ENCODE measurements around the gene E2F6.

The E2F6 gene

DNA sequence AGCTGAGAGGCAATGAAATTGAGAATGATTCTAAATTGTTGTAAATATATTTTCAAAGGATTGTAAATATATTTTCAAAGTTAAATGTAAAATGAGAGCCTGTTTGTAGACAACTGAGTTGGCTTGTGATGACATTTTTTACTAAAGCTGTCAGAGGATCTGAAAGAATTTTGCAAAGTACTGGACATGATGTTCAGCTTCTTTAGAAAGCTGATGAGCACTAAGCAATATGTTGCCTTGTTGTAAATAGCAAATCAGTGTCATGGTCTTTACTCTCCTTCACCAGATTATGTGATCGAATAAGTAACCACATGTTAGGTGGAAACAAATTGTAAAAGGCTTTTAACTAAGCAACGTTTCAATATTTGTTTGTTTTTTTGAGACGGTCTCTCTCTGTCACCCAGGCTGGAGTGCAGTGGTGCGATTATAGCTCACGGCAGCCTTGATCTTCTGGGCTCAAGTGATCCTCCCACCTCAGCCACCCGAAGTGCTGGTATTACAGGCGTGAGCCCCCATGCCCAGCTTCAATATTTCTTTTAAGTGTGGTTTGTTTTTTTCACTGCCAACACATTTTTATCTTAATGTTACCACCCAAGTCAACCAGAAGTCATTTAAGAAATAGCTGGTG, 44.0 kb downstream of the E2F6 start:
- TF ChIP-seq GATA2 (IDR thresholded peaks at IDR 0.05; ENCODE audit: low read depth, low read length) (no peak), GATA3 (IDR thresholded peaks at IDR 0.05; ENCODE audit: low read depth, low read length) (no peak)

DNA sequence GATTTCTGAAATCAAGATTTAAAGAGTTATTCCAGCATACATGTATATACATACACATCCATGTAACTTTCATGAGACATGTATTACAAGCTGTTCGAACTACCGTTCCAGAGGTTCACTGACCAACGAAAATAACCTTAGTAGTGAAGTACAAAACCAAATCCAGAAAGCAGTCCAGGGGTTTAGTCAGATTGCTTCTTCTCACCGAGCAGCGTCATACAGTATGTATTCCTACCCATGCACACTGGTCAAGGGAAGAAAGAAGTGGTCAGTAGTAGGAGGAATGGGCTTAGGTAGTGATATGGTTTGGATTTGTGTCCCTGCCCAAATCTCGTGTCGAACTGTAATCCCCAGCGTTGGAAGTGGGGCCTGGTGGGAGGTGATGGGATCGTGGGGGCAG, 45.3 kb downstream of the E2F6 start:
- no peak for TF ChIP-seq GATA2 (IDR thresholded peaks at IDR 0.05; ENCODE audit: low read depth, low read length)
- TF ChIP-seq GATA3 (IDR thresholded peaks at IDR 0.05; ENCODE audit: low read depth, low read length): no peak

DNA sequence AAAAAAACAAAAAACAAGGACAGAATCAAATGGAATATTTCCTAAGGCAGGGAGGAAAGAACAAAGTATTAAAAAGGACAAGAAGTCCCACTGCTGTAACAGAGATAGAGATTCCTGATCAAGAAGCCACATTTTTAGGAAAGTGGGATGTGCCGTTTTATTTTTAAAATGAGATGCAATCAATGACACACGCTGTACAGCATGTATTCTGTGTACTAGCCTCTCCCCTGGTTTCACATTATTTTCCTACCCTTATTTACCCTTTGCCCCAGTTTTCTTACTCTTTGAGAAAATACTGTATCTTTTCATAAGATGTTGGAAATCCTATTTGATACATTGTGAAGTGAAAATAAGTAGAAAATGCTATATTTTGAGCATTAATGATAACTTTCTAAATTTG, 45.8 kb downstream of the E2F6 start:
- no peak for TF ChIP-seq GATA3 (IDR thresholded peaks at IDR 0.05; ENCODE audit: low read depth, low read length)
- no peak for TF ChIP-seq GATA2 (IDR thresholded peaks at IDR 0.05; ENCODE audit: low read depth, low read length)

DNA sequence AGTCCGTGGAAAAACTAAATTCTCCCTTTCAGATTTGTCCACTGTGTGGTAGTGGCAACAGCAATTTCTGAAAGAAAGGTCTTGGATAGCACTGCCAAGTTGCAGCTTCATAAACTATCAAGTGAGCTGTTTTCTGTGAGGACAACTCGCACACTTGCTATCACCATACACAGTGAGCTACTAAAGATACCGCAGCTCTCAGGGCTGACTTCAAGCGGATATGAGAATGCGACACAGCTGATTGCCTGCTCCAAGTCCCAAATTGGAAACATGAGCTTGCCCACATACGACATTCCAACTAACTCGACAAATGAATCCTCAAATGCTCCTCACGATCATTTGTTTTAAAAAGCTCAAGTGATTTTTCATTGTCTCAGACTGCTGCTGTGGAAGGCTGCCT, 46.2 kb downstream of the E2F6 start:
- no peak for TF ChIP-seq GATA2 (IDR thresholded peaks at IDR 0.05; ENCODE audit: low read depth, low read length)
- TF ChIP-seq GATA3 (IDR thresholded peaks at IDR 0.05; ENCODE audit: low read depth, low read length): no peak

DNA sequence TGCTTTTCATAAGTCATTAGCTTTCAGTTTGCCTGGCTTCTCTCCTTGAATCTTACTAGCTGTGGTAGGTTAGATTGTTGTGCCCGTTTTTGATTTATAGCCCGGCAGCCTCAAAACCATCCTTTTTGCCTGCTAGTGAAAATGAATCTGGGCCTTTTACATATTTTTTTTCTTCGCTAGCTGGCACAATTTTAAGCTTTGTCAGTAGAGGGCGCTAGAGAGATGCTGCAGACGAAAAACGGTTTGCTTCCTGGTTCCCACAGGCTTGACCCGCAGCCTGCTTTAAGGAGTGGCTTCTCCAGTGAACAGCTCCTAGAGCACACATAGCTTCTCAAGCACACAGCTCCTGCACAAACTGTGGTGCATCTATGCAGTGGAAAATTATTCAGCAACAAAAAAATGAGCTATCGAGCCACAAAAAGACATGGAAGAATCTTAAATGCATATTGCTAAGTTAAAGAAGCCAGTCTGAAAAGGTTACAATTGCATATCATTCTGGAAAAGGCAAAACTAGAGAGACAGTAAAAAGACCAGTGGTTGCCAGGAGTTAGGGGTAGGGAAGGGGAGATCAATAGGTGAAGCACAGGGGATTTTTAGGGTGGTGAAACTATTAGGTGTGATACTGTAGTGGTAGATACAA, 47.9 kb downstream of the E2F6 start:
- TF ChIP-seq GATA2 (IDR thresholded peaks at IDR 0.05; ENCODE audit: low read depth, low read length): no peak
- TF ChIP-seq GATA3 (IDR thresholded peaks at IDR 0.05; ENCODE audit: low read depth, low read length): no peak

DNA sequence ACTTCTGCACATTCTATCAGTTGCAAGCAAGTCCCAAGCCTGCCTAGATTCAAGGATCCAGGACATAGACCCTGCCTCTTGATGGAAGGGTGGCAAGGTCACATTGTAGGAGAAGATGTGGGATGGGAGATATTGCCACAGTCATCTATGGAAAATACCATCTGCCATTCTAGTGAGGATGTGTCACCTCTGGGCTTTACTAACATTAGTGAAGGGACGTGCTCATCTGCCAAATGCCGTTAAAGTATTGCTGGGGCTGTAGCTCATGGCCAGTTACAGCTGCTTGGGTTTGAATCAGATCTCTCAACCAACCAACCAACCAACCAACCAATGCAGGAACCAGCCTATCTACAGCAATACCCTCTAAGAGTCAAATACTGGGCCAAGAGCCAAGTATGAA, 49.0 kb downstream of the E2F6 start:
- TF ChIP-seq GATA2 (IDR thresholded peaks at IDR 0.05; ENCODE audit: low read depth, low read length): no peak
- TF ChIP-seq GATA3 (IDR thresholded peaks at IDR 0.05; ENCODE audit: low read depth, low read length): no peak

DNA sequence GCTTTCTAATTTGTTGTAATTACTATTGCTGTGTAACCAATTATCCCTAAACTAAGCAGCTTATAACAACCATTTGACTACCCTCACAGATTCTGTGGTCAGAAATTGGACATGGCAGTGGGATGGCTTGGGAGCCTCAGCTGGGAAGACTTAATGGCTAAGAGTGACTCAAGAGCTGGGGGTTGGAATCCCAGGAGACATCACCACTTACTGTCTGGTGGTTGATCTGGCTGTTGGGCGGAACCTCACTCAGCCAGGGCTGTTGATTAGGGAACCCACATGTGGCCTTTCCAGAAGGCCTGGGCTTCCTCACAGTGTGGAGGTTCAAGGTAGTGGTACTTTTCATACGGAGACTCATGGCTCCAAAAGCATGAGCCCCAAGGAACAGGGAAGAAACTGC, 49.8 kb downstream of the E2F6 start:
- TF ChIP-seq GATA2 (IDR thresholded peaks at IDR 0.05; ENCODE audit: low read depth, low read length) (no peak), GATA3 (IDR thresholded peaks at IDR 0.05; ENCODE audit: low read depth, low read length) (no peak)

DNA sequence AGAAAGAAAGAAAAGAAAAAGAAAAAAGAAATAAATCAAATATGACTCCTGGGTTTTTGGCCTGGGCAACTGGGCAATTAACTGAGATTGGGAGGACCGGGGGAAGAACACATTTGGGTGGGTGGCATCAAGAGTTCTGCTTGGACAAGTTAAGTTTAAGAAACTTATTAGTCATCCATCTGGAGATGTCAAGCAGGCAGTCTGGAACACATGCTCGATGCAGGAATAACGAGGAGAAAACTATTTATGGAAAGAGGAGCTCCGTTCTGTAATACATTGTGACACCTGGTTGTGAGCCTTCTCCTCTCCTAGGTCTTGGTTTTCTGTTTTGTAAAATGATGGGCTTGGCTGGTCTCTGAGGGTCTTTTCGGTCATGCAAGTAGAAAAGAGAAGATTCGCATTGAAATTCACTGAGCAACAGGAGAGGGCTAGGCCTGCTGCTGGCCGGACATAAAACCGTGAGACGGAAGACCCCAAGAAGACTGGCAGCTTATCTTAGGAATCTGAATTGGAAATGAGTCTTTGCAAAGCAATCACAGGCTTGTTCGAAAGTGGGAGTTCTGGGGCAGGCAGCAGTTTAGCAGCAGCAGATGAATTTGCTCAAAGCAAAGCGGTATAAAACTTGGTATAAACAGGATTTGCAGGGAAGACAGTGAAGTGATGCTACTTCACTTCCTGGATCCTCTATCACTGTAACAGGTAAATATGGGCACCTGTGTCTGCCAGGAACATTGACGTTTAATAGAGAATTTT, 51.4 kb downstream of the E2F6 start:
- TF ChIP-seq GATA2 (IDR thresholded peaks at IDR 0.05; ENCODE audit: low read depth, low read length): no peak
- TF ChIP-seq GATA3 (IDR thresholded peaks at IDR 0.05; ENCODE audit: low read depth, low read length): no peak

DNA sequence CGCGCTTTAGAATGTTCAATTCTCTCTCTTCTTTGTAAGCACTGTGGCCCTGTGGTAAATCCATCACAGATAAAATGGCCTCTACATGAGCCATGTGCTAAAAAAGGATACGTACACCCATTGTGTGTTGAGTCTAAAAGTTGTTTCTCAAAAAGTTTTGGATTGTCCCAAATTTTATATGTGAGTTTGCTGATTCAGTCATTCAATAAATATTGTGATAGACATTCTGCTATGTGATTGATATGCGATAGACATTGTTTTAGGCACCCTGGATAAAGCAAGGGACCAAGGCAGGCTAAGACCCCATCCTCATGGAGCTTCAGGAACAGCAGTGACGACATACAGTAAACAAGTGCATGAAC, 53.5 kb downstream of the E2F6 start:
- TF ChIP-seq GATA3 (IDR thresholded peaks at IDR 0.05; ENCODE audit: low read depth, low read length) (no peak), GATA2 (IDR thresholded peaks at IDR 0.05; ENCODE audit: low read depth, low read length) (no peak)

DNA sequence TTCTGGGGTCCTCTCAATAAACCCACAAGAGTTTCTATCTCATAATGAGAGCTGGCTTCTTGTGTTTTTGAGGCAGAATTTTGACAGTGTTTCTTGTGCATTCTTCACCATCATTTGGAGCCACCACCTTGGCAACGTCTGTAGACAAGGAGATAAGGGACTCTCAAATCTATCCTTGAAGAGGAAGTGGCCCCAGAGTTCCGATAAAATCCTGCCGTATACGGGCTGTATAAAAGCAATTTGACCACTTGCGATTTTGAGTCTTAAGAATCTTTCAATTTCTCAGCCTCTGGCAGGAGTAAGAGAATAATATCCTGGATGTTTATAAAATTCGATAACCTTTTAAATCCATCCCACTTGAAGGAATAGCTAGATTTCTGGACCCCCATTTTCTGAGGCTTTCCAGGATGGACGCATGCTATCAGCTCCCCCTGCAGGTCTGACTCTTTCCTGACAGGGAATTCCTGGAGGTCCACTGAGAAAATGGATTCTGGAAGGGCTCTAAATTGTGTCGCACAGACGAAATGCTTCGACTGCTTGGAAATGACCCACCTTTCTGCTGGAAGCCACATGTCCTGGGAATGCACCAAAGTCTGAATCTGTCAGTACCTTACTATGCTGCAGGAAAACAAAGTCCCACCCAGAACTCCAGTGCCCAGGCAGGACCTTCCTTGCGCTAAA, 54.1 kb downstream of the E2F6 start:
- TF ChIP-seq GATA2 (IDR thresholded peaks at IDR 0.05; ENCODE audit: low read depth, low read length) (no peak), GATA3 (IDR thresholded peaks at IDR 0.05; ENCODE audit: low read depth, low read length) (no peak)

DNA sequence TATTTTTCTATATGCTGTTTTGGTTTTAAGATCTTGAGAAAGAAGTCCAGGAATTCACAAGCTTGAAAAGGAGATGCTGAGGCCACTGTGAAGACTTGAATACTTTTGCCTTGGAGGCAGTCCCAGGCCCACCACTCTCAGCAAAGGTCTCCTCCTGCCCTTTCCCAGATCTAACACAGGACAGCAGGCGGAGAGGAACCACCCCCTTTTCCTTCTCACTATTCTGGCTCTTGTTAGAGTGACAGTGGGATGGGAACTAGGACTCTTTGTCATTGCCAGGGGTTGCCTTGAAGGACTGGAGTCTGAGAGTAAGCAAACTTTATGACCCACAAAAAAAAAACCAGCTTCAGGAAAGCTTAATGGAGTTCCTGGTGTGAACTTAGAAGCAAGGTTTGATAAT, 54.7 kb downstream of the E2F6 start:
- no peak for TF ChIP-seq GATA2 (IDR thresholded peaks at IDR 0.05; ENCODE audit: low read depth, low read length)
- TF ChIP-seq GATA3 (IDR thresholded peaks at IDR 0.05; ENCODE audit: low read depth, low read length): no peak

DNA sequence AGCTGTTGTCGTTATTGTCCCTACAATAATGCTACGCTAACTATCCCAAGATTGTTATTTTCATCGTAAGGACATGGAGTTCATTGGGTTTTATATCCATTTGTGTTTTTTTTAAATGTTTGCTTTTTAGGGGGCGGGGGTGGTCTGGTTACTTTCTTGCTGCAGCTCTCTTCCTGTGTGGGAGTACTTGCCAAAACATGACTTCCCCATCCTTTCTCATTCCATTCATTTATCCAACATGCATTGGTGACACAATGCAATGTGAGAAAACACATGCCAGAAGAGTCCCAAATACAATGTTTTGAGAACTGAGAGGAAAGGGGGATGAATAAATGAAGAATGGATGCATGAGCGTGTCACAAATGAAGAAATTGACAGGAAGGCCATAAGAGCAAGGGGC, 55.9 kb downstream of the E2F6 start:
- TF ChIP-seq GATA2 (IDR thresholded peaks at IDR 0.05; ENCODE audit: low read depth, low read length) (no peak), GATA3 (IDR thresholded peaks at IDR 0.05; ENCODE audit: low read depth, low read length) (no peak)

DNA sequence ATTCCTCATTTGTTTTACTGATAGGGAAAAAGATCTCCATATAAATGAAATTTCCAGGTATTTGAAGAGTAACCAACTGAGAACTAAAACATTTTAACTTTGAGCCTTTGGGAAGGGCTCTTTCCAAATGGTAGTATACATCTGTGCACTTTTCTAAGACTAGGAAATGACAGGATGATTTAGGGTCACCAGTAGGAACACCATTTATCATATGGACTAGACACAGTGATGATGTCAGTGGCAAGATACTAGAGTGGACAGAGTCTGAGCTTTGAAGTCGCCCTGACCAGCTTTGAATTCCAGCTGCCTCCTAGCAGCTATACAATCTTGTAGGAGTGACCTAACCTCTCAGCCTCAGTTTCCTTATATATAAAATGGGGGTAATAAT, 56.4 kb downstream of the E2F6 start:
- TF ChIP-seq GATA3 (IDR thresholded peaks at IDR 0.05; ENCODE audit: low read depth, low read length) (no peak), GATA2 (IDR thresholded peaks at IDR 0.05; ENCODE audit: low read depth, low read length) (no peak)

DNA sequence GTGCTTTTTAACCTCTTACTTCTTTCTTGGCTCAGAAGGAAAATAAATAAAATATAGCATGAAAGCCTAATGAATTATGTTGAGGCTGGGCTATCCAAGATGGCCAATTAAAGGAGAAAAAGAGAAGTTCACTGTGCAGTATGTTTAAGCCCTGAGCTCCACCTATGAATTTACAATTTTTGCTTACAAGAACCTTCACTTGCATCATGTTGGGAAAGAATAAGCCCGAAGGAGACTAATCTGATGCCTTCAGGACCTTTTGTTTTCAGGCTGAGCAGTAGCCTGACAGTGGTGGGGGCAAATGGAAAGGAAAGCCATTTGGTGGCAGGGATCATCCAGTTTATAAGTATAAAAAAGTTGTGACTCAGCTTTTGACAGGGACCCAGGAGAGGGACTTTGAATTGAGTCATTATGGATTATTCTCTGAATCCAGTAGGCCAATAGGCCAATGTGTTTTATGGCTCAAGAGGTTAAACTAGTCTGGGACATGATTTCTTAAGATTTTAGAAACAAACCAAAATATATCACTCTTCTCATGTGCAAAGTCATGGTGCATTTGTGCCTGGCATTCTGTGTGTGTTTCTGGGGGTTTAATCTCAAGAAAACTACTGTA, 56.9 kb downstream of the E2F6 start:
- no peak for TF ChIP-seq GATA2 (IDR thresholded peaks at IDR 0.05; ENCODE audit: low read depth, low read length)
- no peak for TF ChIP-seq GATA3 (IDR thresholded peaks at IDR 0.05; ENCODE audit: low read depth, low read length)
